Non-pigmented ciliary epithelial cell (primary cell): ENCODE results near the gene SASH3.
"Not testable (repeated sequence)": the region's sequence is repeated elsewhere in the genome, so short reads cannot be mapped to it uniquely, and the experiment has no call there.

ENCODE experiments used
- DNase-seq: peaks from one replicate; pipeline ENCODE4 v3.0.0-alpha.2; 2010; ENCODE audit warnings: low read depth

SASH3 gene

DNA sequence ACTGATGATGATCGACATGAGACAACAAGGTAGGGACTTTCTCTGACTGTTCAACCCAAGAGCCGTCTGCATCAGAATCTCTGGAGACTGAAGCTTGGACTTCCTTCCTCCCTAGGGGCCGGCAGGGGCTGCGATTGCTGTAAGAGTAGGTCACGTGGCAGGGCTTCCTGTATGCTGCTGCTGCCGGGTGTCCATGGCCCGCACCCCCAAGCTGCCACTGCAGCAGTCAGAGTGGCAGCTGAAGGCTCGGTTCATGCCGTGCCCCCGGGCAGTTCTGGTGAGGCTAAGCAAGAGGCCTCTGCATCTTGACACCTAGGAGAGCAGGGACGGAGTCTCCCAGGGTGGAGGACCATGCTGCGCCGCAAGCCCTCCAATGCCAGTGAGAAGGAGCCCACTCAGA, at the start of gene SASH3:
TSS of gene SASH3 (plus strand) at position 203 of the 400 bp plus-strand sequence. CDS start at position 352, 149 bp downstream.
- no peak for DNase-seq

DNA sequence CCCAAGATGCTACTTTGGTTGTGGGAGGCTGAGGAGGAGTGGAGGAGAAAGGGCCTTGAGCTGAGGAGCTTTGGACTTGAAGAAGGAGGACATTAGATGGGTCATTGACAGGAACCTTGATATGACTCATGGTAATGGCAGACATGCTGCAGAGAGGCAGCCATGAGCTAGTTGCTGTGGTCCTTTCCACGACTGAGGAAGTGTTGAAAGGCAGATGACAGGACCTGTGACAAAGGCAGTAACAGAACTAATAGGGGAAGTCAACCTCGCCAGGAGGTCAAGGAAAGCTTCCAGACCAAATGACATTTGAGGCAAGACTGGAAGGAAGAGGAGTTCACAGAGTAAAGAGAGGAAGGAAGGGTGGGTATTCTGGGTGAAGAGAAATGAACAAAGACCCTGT, 48.5 kb upstream of the SASH3 start:
- DNase-seq, result no peak

DNA sequence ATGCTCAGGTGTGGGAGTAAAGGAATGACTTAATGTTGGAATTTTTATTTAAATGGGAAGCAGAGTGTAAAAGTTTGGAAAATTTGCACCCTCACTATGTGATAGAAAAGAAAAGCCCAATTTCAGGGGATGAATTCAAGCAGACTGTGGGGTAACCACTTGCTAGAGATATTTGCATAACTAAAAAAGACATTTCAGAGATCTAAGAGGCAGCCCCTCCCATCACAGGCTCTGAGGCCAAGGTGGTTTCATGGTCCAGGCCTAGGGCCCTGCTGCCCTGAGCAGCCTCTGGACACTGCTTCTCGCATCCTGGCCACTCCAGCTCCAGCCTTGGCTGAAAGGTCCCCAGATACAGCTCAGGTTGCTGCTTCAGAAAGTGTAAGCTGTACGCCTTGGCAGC, 46.9 kb upstream of the SASH3 start:
- no peak for DNase-seq

DNA sequence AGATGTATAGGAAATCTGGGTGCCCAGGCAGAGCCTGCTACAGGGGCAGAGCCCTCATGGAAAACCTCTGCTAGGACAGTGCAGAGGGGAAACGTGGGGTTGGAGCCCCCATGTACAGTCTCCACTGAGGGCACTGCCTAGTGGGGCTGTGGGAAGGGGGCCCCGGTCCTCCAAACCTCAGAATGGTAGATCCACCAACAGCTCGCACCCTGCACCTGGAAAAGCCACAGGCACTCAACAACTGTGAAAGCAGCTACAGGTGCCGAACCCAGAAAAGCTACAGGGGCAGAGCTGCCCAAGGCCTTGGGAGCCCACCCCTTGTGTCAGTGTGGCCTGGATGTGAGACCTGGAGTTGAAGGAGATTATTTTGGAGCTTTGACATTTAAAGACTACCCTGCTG, 46.4 kb upstream of the SASH3 start:
- DNase-seq, result no peak

DNA sequence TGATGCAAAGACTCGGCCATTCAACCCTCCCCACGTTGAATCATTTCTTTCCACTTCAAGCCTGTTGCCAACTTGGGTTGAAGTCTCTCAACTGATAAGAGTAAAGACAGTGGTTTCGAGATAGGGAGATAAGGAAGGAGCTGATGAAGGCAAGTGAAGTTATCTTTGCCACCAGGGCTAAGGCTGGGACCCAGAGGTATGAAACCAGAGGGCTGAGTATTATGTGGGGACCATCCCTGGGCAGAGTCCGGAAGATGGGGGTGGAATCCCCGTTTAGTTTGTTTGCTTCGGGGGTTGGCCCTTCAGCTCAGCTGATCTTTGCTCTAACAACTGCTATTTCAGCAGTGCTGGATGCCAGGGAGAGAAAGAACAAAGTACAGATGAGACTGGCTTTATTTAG, 43.3 kb upstream of the SASH3 start:
- no peak for DNase-seq

DNA sequence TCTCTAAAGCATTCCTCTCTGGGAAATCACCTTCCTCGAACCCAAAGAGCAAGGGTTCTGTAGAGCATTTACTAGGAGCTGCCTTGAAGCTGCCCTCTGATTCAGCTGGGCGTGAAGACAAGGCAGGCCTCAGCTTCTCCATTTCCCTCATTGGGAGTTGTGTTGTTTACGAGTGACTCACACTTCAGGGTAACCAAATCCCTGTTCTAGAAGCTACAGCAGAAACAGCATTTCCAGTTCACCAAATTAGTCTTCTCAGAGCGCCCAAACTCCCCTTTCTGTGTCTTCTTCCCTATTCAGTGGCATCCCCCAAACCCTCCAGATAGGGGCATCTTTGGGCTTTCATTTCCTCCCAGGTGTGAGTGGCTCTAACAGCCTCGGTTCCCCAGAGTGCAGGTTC, 41.8 kb upstream of the SASH3 start:
- DNase-seq, result no peak

DNA sequence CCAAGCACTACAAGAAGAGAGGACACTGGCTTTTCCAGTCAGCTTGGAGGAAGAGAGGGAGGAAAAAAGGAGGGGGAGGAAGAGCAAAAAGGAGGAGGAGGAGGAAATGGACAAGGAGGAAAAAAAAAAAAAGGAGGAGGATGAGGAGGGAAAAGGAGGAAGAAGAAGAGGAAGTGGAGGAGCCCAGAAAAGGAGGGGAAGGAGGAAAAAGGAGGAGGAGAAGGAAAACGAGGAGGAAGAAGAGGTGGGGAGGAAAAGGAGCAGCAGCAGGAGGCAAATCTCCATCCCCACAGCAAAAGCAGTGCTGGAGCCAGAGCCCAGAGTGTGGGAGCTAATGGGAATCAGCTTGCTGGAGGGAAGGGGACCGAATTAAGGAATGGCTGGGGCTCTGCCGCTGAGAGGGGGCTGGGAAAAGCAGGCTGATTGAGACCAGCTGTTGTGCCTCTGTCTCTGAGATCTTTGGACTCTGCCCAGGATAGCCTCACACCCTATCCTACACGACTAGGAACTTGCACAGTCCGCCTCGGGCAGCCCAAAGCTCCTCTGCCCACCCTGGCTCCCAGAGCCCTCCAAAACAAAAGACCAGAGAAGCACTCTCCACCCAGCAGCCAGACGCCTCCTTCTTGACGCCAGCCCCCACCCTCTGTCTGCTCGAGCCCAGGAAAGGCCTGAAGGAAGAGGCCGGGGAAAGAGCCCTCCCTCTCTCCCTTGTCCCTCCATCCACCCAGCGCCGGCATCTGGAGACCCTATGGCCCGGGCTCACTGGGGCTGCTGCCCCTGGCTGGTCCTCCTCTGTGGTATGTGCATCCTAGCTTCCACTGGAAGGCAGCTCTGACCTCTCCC, 41.1 kb upstream of the SASH3 start, which contains the start of gene XPNPEP2:
TSS of gene XPNPEP2 (plus strand) at position 514 of the 843 bp plus-strand sequence. CDS start at position 749, 235 bp downstream.
- DNase-seq, result no peak

DNA sequence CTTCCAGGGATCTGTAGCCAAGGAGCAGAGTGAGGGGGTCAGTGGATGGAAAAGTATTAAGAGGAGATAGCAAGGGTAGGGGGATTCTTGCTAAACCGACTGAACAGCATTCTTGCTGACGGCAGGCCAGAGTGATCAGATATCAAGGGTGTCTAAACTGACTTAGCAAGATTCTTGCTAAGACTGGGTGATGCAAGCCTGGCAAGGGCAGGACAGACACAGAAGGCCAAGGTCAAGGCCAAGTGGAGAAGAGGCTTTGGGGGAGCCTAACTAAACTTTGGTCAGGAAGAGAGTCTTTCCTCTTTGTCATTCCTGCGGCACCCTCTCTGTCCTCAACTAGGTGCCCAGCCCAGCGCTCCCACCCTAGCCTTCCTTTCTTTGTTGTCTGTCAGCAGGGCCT, 40.2 kb upstream of the SASH3 start:
- no peak for DNase-seq

DNA sequence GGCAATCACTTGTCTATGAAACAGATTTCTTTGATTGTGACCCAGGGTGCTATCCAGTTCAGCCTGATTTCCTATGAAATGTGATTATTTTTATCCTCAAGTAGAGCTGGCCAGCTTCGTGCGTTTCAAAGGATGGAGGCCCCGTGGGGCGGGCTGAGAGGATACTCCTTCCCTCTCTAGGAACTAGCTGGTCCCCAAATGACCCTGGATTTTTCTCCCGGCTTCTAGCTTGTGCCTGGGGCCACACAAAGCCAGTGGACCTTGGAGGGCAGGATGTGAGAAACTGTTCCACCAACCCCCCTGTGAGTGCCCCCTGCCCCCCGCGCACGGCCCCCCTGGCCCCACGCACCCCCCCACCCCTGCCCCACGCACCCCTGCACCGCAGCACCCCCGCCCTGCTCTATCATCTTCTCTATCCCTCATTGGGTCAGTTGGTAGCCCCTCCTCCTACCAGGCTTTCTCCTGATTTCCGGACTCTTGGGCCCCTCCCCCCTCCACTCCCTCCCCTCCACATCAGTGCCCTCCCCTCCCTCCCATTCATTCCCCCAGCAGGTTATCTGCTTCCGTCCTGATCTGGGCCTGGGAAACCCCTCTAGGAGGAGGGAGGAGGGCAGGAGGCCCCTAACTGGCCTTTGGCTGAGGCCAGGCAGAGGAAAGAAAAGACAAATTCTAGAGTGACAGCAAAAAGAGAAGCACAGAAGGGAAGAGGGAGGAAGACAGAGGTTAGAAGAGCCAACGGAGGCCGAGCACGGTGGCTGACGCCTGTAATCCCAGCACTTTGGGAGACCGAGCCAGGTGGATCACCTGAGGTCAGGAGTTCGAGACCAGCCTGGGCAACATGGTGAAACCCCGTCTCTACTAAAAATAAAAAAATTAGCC, 37.6 kb upstream of the SASH3 start:
- DNase-seq, result no peak

DNA sequence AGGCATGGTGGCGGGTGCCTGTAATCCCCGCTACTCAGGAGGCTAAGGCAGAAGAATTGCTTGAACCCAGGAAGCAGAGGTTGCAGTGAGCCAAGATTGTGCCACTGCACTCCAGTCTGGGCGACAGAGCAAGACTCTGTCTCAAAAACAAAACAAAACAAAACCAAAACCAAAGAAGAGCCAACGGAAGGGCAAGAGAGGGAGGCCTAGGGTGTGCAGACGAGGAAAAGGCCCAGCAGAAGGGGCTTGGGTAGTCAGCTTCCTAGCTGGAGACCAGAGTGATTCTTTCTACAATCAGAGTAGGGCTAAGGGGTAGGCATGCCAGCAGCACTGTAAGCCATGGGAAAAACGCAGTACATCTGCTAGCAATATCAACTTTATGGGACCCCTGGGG, 37.0 kb upstream of the SASH3 start:
- DNase-seq, result not testable (repeated sequence)

DNA sequence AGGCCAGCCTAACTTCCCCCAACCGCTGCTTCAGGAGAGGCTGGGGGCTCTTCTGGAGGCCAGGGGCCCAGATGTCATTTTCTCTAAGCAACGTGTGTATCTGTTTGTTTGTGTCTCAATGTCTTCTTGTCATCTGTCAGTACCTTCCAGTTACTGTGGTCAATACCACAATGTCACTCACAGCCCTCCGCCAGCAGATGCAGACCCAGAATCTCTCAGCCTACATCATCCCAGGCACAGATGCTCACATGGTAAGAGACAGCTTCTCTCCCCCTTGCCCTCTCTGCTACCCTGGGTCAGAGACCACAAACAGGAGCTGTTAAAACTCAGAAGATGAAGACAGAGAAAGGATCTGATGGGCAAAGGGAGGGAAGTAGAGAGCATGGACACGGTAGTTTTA, 35.9 kb upstream of the SASH3 start:
- DNase-seq, result no peak

DNA sequence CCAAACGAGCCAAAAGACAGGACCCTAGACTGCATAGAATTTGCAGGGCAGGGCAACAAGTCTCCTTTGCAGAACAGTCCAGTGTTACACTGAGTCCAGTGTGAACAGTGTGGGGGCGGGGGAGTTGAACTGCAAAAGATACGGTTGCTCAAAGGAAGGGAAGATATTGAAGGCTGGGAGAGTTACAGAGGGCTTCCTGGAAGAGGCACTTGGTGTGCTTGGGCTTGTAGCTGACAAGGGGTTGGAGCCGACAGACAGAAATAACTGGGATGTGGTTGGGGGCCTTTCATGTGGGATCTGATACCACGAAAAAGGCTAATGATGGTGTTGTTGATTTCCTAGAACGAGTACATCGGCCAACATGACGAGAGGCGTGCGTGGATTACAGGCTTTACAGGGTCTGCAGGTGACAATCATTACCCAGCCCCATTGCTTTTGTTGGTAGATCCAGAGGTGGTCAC, 34.9 kb upstream of the SASH3 start:
- DNase-seq, result no peak

DNA sequence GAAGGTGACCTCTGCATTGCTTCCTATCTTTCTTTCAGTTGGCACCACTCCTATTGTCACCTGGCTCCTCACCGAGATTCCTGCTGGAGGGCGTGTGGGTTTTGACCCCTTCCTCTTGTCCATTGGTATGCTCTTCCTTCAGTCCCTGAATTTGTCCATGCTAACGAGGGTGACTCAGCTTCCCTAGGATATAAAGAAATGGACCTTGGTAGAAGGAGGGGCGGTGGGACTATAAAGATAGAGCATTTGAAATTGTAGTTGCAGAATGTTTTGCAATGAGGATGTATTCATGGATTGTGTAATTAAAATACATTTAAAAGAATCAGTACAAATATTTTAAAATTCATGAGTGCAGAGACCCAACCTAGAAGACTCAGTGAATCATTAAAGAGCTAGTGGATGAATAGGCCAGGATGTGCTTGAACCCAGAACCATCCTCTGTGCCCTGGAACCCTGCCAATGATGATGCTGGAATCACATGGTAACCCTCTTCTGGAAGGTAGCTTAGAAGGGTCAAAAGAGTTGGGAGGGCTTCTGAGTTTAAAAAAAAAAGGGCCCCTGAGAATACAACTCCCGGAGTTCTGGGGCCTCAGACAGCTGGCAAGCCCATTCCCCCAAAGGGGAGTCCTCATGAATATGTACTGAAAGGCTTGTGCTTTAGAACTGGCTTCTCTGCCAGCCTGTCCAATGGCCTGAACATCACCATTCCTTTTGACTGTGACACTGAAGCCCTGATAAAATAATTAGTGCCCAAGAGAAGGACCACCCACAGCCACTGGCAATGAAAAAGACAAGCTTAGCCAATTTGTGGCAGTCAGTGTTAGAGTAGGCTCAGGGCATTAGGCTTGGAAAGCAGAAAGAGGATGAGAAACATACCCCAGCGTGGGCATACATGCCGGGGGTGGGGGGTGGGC, 32.9 kb upstream of the SASH3 start:
- no peak for DNase-seq

DNA sequence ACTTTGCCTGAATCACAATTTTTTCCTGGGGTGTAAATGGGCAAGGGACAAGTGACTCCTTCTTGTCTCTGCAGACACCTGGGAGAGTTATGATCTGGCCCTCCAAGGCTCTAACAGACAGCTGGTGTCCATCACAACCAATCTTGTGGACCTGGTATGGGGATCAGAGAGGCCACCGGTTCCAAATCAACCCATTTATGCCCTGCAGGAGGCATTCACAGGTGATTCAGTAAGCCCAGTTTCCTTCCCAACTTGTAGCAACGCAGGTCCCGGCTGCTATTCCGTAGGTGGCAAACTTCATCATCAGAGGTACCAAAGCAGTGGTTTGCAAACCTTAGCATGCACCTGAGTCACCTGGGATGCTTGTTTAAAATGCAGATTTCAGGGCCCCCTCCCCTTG, 32.2 kb upstream of the SASH3 start:
- no peak for DNase-seq

DNA sequence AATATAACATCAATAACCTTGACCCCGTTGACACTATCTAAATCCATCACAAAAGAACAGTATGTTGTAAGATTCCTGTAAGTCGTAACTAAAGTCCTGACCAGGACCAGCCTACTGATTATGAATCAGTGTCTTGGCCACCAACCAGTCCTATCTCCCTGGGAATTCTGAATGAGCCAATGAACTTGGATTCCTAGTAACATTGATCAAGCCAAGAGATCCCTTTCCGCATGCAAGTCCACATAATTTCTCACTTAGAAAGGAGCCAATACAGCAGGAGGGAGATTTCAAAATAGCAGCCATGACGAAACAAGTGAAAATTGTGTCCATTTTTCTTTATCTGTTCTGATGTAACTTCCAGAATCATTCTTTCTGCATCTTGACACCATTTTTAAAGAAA, 31.4 kb upstream of the SASH3 start:
- DNase-seq, result no peak

DNA sequence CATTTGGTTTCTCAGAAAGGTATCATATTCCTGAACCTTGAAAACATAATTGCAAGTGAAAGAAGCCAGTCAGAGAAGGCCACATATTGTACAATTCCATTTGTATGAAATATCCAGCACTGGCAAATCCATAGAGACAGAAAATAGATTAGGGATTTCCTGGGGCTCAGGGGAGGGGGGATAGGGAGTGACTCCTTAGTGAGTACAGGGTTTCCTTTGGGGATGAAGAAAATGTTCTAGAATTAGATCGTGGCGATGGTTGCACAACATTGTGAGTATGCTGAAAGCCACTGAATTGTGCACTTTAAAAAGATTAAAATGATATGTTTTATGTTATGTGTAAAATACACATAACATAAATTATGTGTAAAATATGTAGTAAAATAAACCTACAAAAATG, 30.7 kb upstream of the SASH3 start:
- no peak for DNase-seq

DNA sequence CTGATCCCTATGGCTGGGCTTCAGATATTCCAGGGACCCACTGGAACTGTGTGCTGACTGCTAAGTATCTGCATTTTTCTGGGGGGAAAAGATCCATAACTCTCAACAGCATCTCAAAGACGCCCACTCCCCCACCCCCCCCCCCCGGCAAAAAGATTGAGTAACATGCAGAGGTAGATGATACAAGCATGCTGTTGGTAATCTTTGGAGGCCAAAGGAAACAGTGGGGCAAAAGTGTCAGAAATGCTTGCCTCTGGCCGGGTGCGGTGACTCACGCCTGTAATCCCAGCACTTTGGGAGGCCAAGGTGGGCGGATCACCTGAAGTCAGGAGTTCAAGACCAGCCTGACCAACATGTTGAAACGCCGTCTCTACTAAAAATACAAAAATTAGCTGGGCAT, 28.8 kb upstream of the SASH3 start:
- no peak for DNase-seq

DNA sequence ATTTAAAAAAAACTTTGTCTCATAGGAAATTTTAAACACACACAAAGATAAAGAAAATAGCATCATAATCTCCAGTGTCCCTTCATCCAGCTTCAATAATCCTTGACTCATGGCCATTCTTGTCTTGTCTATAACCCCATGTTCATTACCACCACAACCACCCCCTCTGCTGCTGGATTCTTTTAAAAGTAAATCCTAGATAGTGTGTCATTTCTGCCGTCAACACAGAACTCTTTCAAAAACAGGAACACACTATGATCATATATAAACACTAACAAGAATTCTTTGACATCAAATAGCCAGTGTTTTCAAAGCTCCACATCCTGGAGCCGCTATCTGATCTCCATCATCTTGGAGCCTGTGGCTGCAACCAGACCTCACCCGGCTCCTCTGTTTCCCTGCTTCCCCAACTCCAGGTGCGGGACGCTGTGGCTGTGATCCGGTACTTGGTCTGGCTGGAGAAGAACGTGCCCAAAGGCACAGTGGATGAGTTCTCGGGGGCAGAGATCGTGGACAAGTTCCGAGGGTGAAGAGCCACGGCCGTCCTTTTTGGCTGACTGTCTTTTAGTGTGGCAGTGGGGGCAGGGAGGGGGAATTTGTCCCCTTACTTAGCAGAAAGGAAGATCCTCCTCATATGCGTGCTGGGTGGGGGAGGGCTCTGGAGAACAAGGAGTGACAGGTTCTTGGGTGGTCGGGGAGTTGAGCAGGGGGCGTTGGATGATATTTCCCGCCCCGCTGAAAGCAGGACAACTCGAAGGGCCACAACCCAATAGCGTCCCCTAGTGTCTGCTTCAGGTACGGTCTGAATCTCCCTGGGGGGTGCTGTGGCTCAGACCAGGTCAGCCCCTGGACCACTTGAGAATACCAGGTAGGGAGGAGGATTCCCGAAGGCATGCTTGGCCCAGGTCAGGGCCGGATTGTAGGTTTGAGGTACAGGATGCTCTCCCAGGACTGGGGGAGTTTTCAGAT, 25.4 kb upstream of the SASH3 start:
- no peak for DNase-seq

DNA sequence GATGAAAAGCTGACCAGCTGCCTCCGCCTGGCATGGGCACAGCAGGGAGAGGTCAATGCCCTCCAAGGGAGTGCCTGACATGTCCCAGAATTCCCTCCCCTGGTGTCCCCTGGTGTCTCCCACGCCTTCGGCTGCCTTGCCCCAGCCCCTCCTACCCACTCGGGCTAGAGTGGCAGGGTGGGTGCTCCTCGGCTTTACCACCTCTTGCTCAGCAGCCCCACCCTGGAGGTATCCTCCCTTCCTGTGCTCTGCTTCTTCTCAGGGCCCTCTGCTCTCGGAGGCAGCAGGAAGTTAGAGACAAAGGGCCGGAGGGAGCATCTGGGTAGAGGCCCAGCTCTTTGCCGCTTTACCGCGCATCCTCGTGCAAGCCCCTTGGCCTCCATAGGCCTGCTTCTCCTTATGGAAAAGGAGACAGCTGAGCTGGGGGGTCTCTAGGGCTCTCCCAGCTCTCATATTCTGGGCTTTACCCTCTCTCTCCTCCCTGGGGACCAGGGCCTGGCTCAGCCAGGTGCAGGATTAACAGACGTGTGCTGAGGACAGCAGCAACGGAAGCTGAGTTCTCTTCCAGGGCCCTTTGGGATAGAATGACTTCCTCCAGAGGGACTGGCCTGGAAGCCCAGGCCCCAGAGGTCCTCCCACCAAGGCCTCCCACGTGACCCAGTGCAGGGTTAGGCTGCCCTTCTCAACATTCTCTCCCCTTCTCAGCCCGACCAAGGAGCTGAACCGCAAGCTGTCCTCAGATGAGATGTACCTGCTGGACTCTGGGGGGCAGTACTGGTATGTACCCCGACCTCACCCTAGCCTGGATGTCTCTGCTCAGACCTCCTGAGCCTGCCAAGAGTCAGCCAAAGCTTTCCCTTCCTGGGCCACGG, 23.7 kb upstream of the SASH3 start:
- no peak for DNase-seq

DNA sequence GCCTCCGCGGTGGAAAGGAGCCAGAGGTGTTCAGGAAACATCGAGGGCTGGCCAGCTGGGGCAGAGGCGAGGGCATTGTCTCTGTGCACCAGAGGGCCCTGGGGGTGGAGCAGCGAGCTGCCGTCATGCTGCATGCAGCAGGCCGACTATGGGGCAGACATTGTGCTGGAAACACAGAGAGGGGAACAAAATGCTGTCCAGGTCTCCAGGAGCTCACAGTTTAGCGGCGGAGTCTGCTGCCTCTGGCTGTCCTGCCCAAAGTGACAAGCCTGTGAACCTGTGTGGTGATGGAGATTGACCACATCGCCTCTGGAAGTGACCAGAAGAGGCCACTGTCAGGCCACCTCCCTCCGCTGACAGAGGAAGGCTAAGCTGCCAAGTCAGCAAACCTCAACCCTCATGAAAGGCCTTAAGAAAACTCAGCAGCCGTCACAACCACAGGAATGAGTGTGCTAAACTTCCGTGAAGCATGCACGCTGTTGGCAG, 20.1 kb upstream of the SASH3 start:
- peak; percentile 51 for DNase-seq
